ENCODE measurements around the gene SYCP2.

The SYCP2 gene

DNA sequence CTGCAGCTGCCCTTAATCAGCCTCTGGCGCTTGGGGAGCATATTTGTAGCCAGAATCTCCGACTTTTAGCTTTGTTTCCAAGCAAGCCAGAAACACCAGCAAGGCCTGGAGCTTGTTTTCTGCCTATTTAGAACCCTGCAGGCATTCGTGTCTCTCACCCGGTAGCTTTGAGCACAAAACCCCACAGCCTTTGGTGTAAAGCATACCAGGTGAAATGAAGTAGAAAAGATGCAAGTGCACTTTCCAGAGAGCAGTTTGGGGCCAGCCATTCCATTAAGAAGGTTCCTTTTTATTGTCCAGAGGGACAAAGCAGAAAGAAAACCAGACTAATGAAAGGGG is 7.5 kb upstream of the SYCP2 start:
- DNase-seq (ENCODE audit: insufficient read length) = no peak
- TF ChIP-seq POLR2A (IDR thresholded peaks at IDR 0.05; ENCODE audit: low read depth, low read length) (no peak), POLR2AphosphoS5 (IDR thresholded peaks at IDR 0.05; ENCODE audit: low read depth, low read length) (no peak), TAF1 (IDR thresholded peaks at IDR 0.05; ENCODE audit: borderline replicate concordance, low read depth, low read length) (no peak)
- no peak for FAIRE-seq

DNA sequence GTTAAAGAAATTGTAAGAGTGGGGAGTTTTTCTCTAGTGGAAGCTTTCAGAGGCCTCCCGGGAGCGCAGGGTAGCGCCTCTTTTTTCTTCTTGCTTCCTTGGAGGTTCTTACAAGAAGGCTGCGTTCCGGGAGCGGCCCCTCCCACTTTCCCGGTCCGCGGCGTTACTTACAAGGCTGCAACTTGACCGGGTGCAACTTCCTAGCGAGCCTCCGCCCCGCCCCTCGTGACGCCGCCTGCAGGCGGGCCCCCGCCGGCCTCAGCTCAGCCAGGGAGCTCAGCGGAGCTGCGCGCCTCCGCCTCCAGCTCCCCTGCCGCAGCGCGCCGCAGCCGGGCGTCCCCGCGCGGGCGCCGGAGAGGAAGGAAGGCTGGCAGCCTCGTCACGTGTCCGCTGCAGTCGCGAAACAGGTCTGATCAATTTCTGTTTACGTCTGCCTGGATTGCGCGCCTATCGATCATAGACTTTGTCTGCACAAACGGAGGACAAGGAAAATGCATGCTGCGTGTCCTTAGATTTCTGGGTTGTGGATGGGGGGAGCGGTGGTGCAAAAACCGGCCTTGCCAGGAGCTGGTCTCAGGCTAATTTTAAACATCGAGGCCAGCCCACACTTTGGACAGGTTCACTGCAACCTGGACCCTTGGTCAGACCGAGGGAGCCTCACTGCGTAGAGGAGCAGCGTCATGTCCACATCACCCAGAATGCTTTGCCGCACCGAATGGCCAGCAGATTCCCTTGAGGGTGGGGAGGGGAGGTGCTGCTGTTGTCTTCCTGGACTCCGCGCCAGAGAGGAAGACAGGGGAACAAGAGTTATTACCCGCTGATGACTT is 6.9 kb upstream of the SYCP2 start, which contains the start of the genes FAM217B and PPP1R3D:
Gene FAM217B (plus strand): TSS at position 261 of the 827 bp plus-strand sequence. CDS start 3,555 bp downstream, outside the sequence.
Gene PPP1R3D (minus strand): TSS at position 177 of the 827 bp plus-strand sequence. CDS start 374 bp downstream, outside the sequence.
- FAIRE-seq (peak; percentile 94), DNase-seq (ENCODE audit: insufficient read length) (peak; percentile 92)
- peak; percentile 47 for TF ChIP-seq POLR2AphosphoS5 (IDR thresholded peaks at IDR 0.05; ENCODE audit: low read depth, low read length)
- peak; percentile 61 for TF ChIP-seq TAF1 (IDR thresholded peaks at IDR 0.05; ENCODE audit: borderline replicate concordance, low read depth, low read length)
- peak; percentile 80; the same call in 1 of the 2 replicates for TF ChIP-seq POLR2A (IDR thresholded peaks at IDR 0.05; ENCODE audit: low read depth, low read length)

DNA sequence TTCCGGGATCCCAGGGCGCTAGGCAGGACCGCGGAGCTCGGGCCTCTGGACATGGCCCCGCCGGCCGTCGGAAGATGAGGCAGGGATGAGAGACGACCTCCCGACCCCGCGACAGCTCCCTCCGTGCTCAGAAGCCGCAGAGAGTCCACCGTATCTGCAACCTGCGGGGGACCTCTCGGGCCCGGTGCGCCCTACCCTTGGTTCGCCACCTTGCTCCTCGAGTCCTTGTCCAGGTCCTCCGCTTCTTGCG is 6.4 kb upstream of the SYCP2 start:
- no peak for DNase-seq (ENCODE audit: insufficient read length)
- TF ChIP-seq POLR2A (IDR thresholded peaks at IDR 0.05; ENCODE audit: low read depth, low read length) (no peak), TAF1 (IDR thresholded peaks at IDR 0.05; ENCODE audit: borderline replicate concordance, low read depth, low read length) (no peak), POLR2AphosphoS5 (IDR thresholded peaks at IDR 0.05; ENCODE audit: low read depth, low read length) (no peak)

DNA sequence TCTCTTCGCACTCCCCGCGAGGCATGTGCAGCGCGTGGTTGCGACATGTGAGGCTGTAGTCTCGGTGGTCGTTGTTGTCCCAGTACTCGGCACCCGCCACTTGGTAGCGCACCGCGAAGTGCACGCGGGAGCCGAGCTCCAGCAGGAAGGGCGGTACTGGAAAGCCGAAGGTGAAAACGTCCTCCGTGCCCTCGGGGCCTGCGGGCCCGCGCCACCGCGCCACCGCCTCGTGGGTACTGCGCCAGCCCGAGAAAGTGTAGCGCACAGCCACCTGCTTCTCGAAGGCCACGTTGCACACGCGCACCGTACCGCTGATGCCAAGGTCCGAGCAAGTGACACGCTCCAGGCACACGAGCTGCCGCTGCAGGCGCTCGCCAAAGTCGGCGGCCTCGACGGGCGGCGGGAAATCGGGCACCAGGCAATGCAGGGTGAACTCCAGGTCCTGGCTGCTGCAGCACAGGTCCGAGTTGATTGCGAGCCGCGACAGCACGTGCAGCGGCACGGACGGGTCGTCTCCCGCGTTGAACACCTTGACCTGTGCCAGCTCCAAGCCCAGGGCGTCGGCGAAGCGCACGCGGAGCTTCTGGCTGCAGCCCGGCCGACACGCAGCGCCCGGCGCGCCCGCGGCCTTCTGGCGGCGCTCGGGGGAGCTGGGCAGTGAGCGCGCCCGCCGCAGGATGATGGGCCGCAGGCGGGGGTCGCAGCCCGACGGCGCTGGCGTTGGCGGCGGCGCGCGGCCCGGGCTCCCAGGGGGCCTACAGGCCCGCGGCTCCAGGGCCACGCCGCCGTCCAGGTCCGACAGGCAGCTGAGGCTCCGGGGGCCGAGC is 5.8 kb upstream of the SYCP2 start:
- DNase-seq (ENCODE audit: insufficient read length) = no peak
- TF ChIP-seq POLR2AphosphoS5 (IDR thresholded peaks at IDR 0.05; ENCODE audit: low read depth, low read length) (no peak), TAF1 (IDR thresholded peaks at IDR 0.05; ENCODE audit: borderline replicate concordance, low read depth, low read length) (no peak), POLR2A (IDR thresholded peaks at IDR 0.05; ENCODE audit: low read depth, low read length) (no peak)
- FAIRE-seq = no peak

More for the DNA sequence above, 6.4 kb upstream of the SYCP2 start:
- FAIRE-seq = no peak

DNA sequence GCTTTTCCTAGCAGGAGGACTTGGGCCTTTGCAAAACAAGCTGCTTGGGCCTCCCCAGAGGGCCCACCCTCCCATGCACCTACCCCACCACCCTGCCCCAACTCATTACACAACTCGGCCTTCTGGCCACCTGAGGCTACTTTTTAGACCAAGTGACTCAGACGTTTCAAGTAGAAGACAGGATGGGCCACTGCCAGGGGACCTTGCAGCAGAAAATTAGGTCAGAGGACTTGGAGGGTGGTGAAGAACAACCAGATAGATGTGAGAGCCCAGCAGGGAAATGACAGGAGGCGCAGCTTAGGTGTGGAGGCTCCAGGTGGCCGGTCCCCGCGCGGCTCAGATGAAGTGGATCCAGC is 5.2 kb upstream of the SYCP2 start:
- TF ChIP-seq POLR2A (IDR thresholded peaks at IDR 0.05; ENCODE audit: low read depth, low read length) (no peak), POLR2AphosphoS5 (IDR thresholded peaks at IDR 0.05; ENCODE audit: low read depth, low read length) (no peak), TAF1 (IDR thresholded peaks at IDR 0.05; ENCODE audit: borderline replicate concordance, low read depth, low read length) (no peak)
- FAIRE-seq (no peak), DNase-seq (ENCODE audit: insufficient read length) (no peak)

DNA sequence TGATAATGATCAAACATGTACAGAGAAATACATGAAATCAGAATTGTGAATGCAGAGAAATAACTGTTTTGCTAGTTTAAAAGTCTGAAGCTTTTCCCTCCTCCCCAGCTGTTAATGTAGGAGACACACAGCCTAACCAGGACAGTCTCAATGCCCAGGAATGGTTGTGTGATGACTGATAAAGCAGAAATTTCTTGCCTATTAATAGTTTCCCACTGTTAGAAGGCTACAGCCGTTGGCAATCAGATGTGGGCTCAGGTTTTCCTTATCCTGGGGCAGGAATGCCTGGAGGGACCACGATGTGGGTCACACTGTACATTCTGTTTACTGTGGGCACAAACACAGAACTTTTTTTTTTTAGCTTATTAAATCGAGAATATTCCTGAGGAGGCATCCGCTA is 4.8 kb upstream of the SYCP2 start:
- DNase-seq (ENCODE audit: insufficient read length) = no peak
- TF ChIP-seq TAF1 (IDR thresholded peaks at IDR 0.05; ENCODE audit: borderline replicate concordance, low read depth, low read length) (no peak), POLR2A (IDR thresholded peaks at IDR 0.05; ENCODE audit: low read depth, low read length) (no peak), POLR2AphosphoS5 (IDR thresholded peaks at IDR 0.05; ENCODE audit: low read depth, low read length) (no peak)
- no peak for FAIRE-seq

DNA sequence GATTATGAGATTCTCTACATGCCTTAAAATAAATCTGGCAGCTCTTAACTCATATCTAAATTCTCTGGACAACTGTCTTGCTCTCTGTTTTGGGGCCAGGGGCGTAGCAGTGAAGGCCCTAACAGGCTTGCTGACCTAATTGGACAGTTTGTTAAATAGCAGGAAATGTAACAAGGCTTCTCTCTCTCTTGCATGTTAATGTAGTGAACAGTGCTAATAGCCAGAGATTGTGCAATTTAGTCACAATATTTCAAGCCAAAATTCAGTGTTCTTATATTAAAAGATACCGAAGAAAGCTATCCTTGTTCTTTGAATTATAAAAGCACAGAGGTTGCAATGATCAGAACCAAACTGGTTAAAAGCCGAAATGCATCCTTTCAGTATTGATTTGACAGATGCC is 3.7 kb upstream of the SYCP2 start:
- DNase-seq (ENCODE audit: insufficient read length) (no peak), FAIRE-seq (no peak)
- TF ChIP-seq POLR2AphosphoS5 (IDR thresholded peaks at IDR 0.05; ENCODE audit: low read depth, low read length) (no peak), TAF1 (IDR thresholded peaks at IDR 0.05; ENCODE audit: borderline replicate concordance, low read depth, low read length) (no peak), POLR2A (IDR thresholded peaks at IDR 0.05; ENCODE audit: low read depth, low read length) (no peak)

DNA sequence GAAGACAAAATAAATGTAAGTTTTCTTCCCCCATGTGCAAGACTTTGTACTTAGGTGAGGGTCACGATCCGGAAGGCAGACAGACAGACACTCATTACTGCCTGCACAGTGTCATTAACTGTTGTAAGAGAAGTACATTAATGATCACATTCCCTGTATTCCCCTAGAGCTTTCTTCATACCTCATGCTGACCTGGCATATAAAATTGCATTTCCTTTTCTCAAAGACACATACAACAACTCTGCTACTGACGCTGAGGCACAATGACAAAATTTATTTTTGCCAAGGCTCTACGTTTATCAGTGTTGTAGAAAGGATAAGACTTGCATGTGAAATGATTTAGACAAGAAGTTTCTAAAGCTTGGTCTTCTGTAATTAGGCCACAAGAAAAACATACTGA is 3.0 kb upstream of the SYCP2 start:
- DNase-seq (ENCODE audit: insufficient read length) = no peak
- no peak for TF ChIP-seq POLR2AphosphoS5 (IDR thresholded peaks at IDR 0.05; ENCODE audit: low read depth, low read length)
- no peak for TF ChIP-seq TAF1 (IDR thresholded peaks at IDR 0.05; ENCODE audit: borderline replicate concordance, low read depth, low read length)
- no peak for TF ChIP-seq POLR2A (IDR thresholded peaks at IDR 0.05; ENCODE audit: low read depth, low read length)
- no peak for FAIRE-seq

DNA sequence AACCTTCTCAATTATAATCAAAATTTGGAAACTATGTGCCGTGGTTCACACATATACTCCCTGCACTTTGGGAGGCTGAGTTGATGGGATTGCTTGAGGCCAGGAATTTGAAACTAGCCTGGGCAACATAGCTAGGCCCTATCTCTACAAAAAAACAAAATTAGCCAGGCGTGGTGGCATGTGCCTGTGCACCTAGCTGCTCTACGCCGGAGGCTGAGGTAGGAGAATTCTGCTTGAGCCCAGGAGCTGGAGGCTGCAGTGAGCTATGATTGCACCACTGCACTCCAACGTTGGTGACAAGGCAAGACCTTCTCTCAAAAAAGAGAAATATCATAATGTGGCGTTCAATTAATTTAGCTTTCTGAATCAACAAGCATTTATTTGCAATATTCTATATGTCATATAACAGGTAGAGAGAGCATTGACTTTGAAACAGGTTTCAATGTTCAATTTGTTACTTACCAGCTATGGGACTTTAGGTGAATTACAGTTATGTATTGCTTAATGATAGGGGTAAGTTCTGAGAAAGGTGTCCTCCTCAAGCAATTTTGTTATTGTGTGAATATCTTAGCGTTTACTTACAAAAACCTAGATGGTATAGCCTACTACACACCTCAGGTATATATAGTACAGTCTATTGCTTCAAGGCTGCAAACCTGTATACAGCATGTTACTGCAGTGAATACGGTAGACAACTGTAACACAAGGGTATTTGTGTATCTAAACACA is 2.2 kb upstream of the SYCP2 start:
- DNase-seq (ENCODE audit: insufficient read length) (no peak), FAIRE-seq (no peak)
- TF ChIP-seq POLR2AphosphoS5 (IDR thresholded peaks at IDR 0.05; ENCODE audit: low read depth, low read length) = no peak
- no peak for TF ChIP-seq POLR2A (IDR thresholded peaks at IDR 0.05; ENCODE audit: low read depth, low read length)
- no peak for TF ChIP-seq TAF1 (IDR thresholded peaks at IDR 0.05; ENCODE audit: borderline replicate concordance, low read depth, low read length)

DNA sequence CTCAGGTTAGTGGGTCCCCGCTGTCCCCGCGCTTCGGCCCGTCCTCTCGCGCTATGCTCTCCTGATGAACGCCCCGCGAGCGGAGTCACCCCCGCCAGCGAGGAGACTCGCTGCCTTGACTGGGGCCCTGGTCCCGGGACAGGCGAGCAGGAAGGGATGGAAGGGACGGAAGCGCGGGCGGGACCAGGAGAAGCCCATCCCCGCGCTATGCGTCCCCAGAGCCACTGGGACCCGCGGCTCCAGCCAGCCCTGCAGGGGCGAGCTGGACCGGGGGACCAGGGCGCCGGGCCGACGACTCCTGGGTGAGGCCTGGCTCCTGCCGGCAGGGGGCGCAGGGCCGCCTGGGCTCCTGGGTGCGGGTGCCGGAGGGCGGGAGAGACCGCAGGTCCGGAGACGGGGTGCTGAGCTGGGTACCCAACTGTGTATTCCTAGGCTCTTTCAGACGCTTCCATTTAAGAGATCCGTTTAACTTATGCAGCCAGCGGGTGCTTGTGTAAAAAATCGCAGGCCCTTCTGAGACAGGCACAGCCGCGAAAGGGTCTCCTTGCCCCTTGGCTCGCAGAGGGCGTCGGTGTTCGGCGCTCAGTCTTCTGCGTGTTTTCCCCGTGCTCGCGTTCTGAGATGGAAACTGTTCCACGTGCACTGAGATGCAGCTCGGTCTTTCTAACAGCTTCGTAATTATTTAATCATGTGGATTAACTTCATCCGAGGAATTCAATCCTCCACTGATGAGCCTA is 580 bp upstream of the SYCP2 start:
- no peak for FAIRE-seq

More for the DNA sequence above, 580 bp upstream of the SYCP2 start:
- peak; percentile 58 for DNase-seq (ENCODE audit: insufficient read length)
- TF ChIP-seq POLR2A (IDR thresholded peaks at IDR 0.05; ENCODE audit: low read depth, low read length) = no peak
- TF ChIP-seq TAF1 (IDR thresholded peaks at IDR 0.05; ENCODE audit: borderline replicate concordance, low read depth, low read length) = no peak
- TF ChIP-seq POLR2AphosphoS5 (IDR thresholded peaks at IDR 0.05; ENCODE audit: low read depth, low read length) = no peak

Data from GM12892 (cell line).